Loucy (cell line): ENCODE measurements around the gene EBF3.

Source experiments
- H2AFZ ChIP-seq: fragments of 200-600 bp; sonication (generic); 2 replicates; pipeline ENCODE4 v1.6.0; 2016; ENCODE audit warnings: antibody characterized with exemption, mild to moderate bottlenecking, low read length, moderate library complexity
- H3F3A ChIP-seq: fragments of 200-600 bp; 2 replicates; pipeline ENCODE4 v1.6.0; 2016; ENCODE audit warnings: antibody characterized with exemption, low read depth, mild to moderate bottlenecking
- H3K27me3 ChIP-seq: fragments of 200-600 bp; sonication (generic); 2 replicates; pipeline ENCODE4 v1.6.1; 2014; ENCODE audit warnings: low read length, mild to moderate bottlenecking; ENCODE audit not compliant: insufficient read depth, poor library complexity, severe bottlenecking
- H3K36me3 ChIP-seq: fragments of 200-600 bp; sonication (generic); 2 replicates; pipeline ENCODE4 v1.6.1; 2016; ENCODE audit warnings: low read length; ENCODE audit not compliant: insufficient read depth
- H3K4me1 ChIP-seq: fragments of 200-600 bp; sonication (generic); 2 replicates; pipeline ENCODE4 v1.5.1; 2014; ENCODE audit warnings: low read length, mild to moderate bottlenecking; ENCODE audit not compliant: insufficient read depth, poor library complexity, severe bottlenecking
- H3K4me2 ChIP-seq: fragments of 200-600 bp; sonication (generic); 2 replicates; pipeline ENCODE4 v1.6.0; 2014; ENCODE audit warnings: antibody characterized with exemption, low read length, low read depth, mild to moderate bottlenecking; ENCODE audit not compliant: poor library complexity, severe bottlenecking
- H3K4me3 ChIP-seq: fragments of 200-600 bp; sonication (generic); 2 replicates; pipeline ENCODE4 v1.5.1; 2014; ENCODE audit warnings: low read length, mild to moderate bottlenecking, mixed read lengths; ENCODE audit not compliant: poor library complexity, severe bottlenecking
- H3K79me2 ChIP-seq: fragments of 200-600 bp; sonication (generic); 2 replicates; pipeline ENCODE4 v1.6.1; 2014; ENCODE audit warnings: low read length; ENCODE audit not compliant: insufficient read depth
- H3K9ac ChIP-seq: fragments of 200-600 bp; sonication (generic); 2 replicates; pipeline ENCODE4 v1.6.0; 2014; ENCODE audit warnings: mild to moderate bottlenecking, low read depth, low read length, moderate library complexity; ENCODE audit not compliant: poor library complexity, severe bottlenecking
- H3K9me2 ChIP-seq: fragments of 200-600 bp; sonication (generic); replicated peaks from 2 replicates; pipeline ENCODE4 v1.6.1; 2016; ENCODE audit warnings: low read depth, low read length, mixed read lengths
- H3K9me3 ChIP-seq: fragments of 200-600 bp; sonication (generic); 2 replicates; pipeline ENCODE4 v1.6.1; 2014; ENCODE audit warnings: mild to moderate bottlenecking, antibody characterized with exemption, low read length, low read depth; ENCODE audit not compliant: insufficient read depth
- H4K20me1 ChIP-seq: fragments of 200-600 bp; sonication (generic); 2 replicates; pipeline ENCODE4 v1.6.0; 2014; ENCODE audit warnings: antibody characterized with exemption, low read length, mild to moderate bottlenecking; ENCODE audit not compliant: insufficient read depth, poor library complexity, severe bottlenecking
- CTCF ChIP-seq: fragments of 200-600 bp; sonication (generic); conservative IDR thresholded peaks from 2 replicates; pipeline ENCODE4 v1.5.1; 2014; ENCODE audit warnings: mild to moderate bottlenecking, antibody characterized with exemption, low read length
- EZH2phosphoT487 ChIP-seq: fragments of 200-600 bp; IDR thresholded peaks from 2 replicates; pipeline ENCODE4 v1.6.1; 2018; ENCODE audit warnings: antibody characterized with exemption, mild to moderate bottlenecking, moderate library complexity, borderline replicate concordance

The EBF3 gene

DNA sequence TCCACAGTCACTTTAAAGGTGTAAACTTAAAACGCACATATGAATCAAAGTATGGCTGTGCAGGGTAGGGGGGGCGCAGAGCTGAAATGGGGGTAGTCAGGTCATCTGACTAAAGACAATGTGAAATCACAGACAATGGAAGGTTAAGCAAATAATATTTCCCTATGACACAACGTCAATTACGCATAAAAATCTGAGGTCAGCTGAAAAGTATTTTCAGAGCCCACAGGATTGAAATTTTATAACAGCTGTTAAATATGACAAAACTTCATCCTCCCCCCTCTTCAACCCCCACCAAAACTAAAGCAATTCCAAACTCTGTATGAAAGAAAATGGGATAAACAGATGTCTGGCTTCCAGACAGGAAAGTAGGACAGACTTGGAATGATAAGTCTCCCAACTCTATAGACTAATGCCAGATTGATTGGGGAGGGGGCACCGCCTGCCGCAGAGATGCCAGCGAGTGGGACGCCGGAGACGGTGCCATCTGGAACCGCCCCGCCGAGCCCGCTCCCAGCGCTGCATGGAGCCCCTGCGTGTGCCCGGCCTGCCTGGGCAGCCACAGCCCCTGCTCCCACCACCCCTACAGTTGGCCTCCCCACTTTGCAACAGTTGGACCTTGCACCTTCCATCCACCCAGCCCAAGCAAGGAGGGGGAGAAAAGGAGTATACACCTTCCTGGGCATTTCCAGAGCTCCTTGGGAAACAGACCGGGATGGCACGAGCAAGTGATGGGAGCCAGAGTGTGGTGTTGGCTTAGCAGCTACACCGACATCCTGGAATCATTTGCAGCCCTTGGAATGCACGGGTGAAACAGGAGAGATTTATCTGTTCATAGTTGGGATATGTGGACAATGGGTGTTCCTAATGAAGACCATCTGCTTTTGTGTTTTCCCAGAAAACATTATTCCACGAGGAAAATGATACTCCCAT lies 10.7 kb downstream of the EBF3 start:
- Histone ChIP-seq H3K79me2 (no peaks in the 10 kb centered on the region), H4K20me1 (no peaks in the 10 kb centered on the region), H3K9me2 (no peaks in the 10 kb centered on the region), H3K4me1 (no peaks in the 10 kb centered on the region), H3K9ac (no peak overlapping the region), H2AFZ (no peak overlapping the region), H3K27me3 (no peaks in the 10 kb centered on the region), H3K9me3 (no peaks in the 10 kb centered on the region), H3K36me3 (no peaks in the 10 kb centered on the region), H3K4me3 (no peak overlapping the region), H3F3A (no peaks in the 10 kb centered on the region), H3K4me2 (no peak overlapping the region)
- TF ChIP-seq CTCF (no peak), EZH2phosphoT487 (no peak)

DNA sequence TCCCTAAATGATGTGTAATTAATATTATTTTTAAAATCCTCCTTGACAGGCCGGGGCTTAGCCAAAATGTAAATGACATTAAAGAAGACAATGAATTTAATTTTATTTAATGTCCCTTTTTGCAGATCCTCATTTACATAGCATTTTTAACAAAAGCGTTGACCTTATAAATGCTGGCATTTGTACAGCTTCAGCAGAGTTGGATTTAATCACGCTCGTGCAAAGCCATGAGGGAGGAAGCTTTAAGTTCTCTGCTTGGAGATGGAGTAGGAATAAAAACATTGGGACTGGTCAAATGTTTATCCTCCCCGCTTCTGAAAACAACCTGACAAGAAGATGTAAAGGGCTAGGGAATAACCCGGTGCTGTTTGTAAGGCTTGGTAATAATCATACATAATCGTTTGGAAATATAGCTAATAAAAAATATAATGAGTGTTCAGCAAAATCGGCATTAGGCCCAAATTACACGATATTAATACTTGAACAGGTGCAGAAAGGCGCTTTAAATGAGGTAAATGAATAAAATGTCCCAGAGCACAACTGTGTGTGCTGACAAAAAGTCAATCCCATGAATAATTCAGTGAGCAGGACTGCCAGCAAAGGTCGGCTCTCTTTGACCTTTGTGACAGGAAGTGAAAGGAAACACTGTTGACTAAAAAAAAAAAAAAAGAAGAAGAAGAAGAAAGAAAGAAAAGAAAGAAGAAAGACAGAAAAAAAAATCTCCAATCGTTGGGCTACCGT lies 11.5 kb downstream of the EBF3 start:
- no peaks in the 10 kb centered on the region for H3K79me2 ChIP-seq
- TF ChIP-seq CTCF (no peak), EZH2phosphoT487 (no peak)
- H2AFZ ChIP-seq: no peak overlapping the region
- H3K9ac ChIP-seq: no peak overlapping the region
- H3K36me3 ChIP-seq: no peaks in the 10 kb centered on the region
- no peaks in the 10 kb centered on the region for H3K9me3 ChIP-seq
- H3K27me3 ChIP-seq: no peaks in the 10 kb centered on the region
- no peaks in the 10 kb centered on the region for H4K20me1 ChIP-seq
- H3K9me2 ChIP-seq: no peaks in the 10 kb centered on the region
- H3F3A ChIP-seq: no peaks in the 10 kb centered on the region
- H3K4me1 ChIP-seq: no peaks in the 10 kb centered on the region
- H3K4me3 ChIP-seq: no peak overlapping the region
- no peak overlapping the region for H3K4me2 ChIP-seq

GRCh38 chr10:129951970-129952265 lies 12.2 kb downstream of the EBF3 start:
- H4K20me1 ChIP-seq: no peaks in the 10 kb centered on the region
- H3K4me3 ChIP-seq: no peak overlapping the region
- H3K9me2 ChIP-seq: no peaks in the 10 kb centered on the region
- no peaks in the 10 kb centered on the region for H3K9me3 ChIP-seq
- no peak overlapping the region for H3K9ac ChIP-seq
- H3K4me1 ChIP-seq: no peaks in the 10 kb centered on the region
- H3F3A ChIP-seq: no peaks in the 10 kb centered on the region
- H3K4me2 ChIP-seq: no peak overlapping the region
- no peak overlapping the region for H2AFZ ChIP-seq
- no peaks in the 10 kb centered on the region for H3K27me3 ChIP-seq
- no peak for TF ChIP-seq CTCF
- H3K36me3 ChIP-seq: no peaks in the 10 kb centered on the region
- no peaks in the 10 kb centered on the region for H3K79me2 ChIP-seq
